Kidney (tissue), 14 donors: ENCODE measurements around the gene C7orf33. TPM values are rescaled to one million over a fixed set of nuclear protein-coding genes. Genes with fewer than 3 reads are reported as not detected.
"Not testable (repeated sequence)": the region's sequence is repeated elsewhere in the genome, so short reads cannot be mapped to it uniquely, and the experiment has no call there.

Source experiments
- DNase-seq, 5 donors: peaks; one replicate each; pipeline ENCODE4 v3.0.0-alpha.2; 2013 to 2020
- FAIRE-seq: peaks from 2 replicates; lab custom pipeline; 2012; peaks lifted over from hg19 to GRCh38; lab: Jason Lieb, UNC
- H3K27ac ChIP-seq, 2 donors: one replicate each; pipeline ENCODE4 v1.7.0; 2013; ENCODE audit warnings: low read depth in 2 of 2, low read length in 2 of 2, inconsistent platforms in 1 of 2
- H3K27me3 ChIP-seq: one replicate; pipeline ENCODE4 v1.7.1; 2013; ENCODE audit warnings: low read length, inconsistent platforms; ENCODE audit not compliant: control insufficient read depth, insufficient read depth
- H3K36me3 ChIP-seq, 3 donors: one replicate each; pipeline versions ENCODE4 v1.7.0 to v1.7.1; 2013; ENCODE audit warnings: low read length in 3 of 3, control low read depth in 1 of 3, inconsistent platforms in 1 of 3; ENCODE audit not compliant: insufficient read depth in 3 of 3, control insufficient read depth in 2 of 3
- H3K4me1 ChIP-seq, 3 donors: one replicate each; pipeline versions ENCODE4 v1.7.0 to v1.7.1; 2013; ENCODE audit warnings: low read length in 3 of 3, inconsistent platforms in 1 of 3, low read depth in 1 of 3; ENCODE audit not compliant: control insufficient read depth in 2 of 3, insufficient read depth in 2 of 3
- H3K4me3 ChIP-seq, 3 donors: one replicate each; pipeline versions ENCODE4 v1.7.0 to v1.8.1; 2013; ENCODE audit warnings: low read length in 3 of 3, control low read depth in 1 of 3, inconsistent platforms in 1 of 3
- H3K9ac ChIP-seq, 3 donors: one replicate each; pipeline versions ENCODE4 v1.7.0 to v1.7.1; 2013; ENCODE audit warnings: low read length in 3 of 3, control low read depth in 1 of 3, inconsistent platforms in 1 of 3
- H3K9me3 ChIP-seq, 3 donors: one replicate each; pipeline versions ENCODE4 v1.7.0 to v1.7.1; 2013; ENCODE audit warnings: low read length in 3 of 3, control low read depth in 1 of 3, inconsistent platforms in 1 of 3; ENCODE audit not compliant: control insufficient read depth in 2 of 3, insufficient read depth in 1 of 3
- CTCF ChIP-seq: IDR thresholded peaks from 3 replicates; pipeline ENCODE4 v1.5.1; 2012; ENCODE audit warnings: mild to moderate bottlenecking, moderate library complexity, borderline replicate concordance; ENCODE audit not compliant: insufficient read depth; ENCODE audit errors: extremely low read depth
- intact Hi-C: fragments of 100-400 bp; cut with DNase I; formaldehyde crosslinking; loops from one replicate; pipeline ENCODE4 v1.11.1; 2022
- polyA plus RNA-seq: library from polyadenylated mRNA; stranded (reverse); fragments of 350-450 nt; fragmentation: Illumina TruSeq; extraction: RNeasy Lipid Tissue Mini Kit (QIAGEN cat#74804); gene quantifications from one replicate; pipeline ENCODE4 v1.2.3, GENCODE V29; 2014; ENCODE audit warnings: low read depth, low replicate concordance; ENCODE audit not compliant: insufficient read depth
- total RNA-seq: library from RNA; stranded (reverse); fragmentation: NEBNext Ultra II Directional; extraction: Animal tissue kit (Norgen Biotek cat#: 25700); gene quantifications from one replicate; pipeline ENCODE4 v1.2.1, GENCODE V29; 2021
- donor health status: control.
- donor health status: control.
- donor health status: control.
- donor health status: control.
- donor health status: control.
- donor health status: DM: yes; HTN: yes; CAD: no.
- donor health status: Normal renal cell carcinoma (clear cell type).

Gene C7orf33
- total and polyA plus RNA-seq, 2 donors from 2014 or later, result not detected

DNA sequence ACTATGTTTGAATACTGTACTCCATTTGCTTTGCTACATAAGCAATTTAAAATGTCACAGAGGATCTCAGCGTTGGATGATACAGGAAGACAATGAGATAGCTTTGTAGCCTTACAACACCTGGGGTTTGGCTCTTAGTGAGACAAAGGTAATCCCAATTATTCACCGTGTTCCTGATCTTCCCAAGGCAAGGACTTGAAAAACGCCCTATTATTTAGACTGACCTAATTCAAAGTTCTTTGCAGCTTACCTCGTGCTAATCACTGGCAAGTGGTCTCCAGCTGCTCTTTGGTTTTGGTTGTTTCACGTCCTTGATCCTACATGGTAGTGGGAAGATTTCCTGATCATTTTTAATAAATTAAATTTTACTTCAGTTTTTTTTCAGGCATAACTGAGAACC is 23.0 kb upstream of the C7orf33 start:
- FAIRE-seq, result no peak
- intact Hi-C loops, result no loop called here

GRCh38 chr7:148570510-148570909 is 20.1 kb upstream of the C7orf33 start:
- Histone ChIP-seq H3K4me1 (no peaks in the 10 kb centered on the region), H3K9ac (no peak overlapping the region), H3K36me3 (no peaks in the 10 kb centered on the region), H3K27ac (no peak overlapping the region), H3K27me3 (no peaks in the 10 kb centered on the region), H3K9me3 (no peaks in the 10 kb centered on the region), H3K4me3 (no peak overlapping the region)
- no peak for TF ChIP-seq CTCF
- intact Hi-C loops, result no loop called here
- no peak for DNase-seq
- no peak for FAIRE-seq

More for the DNA sequence above, 23.0 kb upstream of the C7orf33 start:
- no peaks in the 10 kb centered on the region for H3K4me1 ChIP-seq
- no peaks in the 10 kb centered on the region for H3K9me3 ChIP-seq
- no peaks in the 10 kb centered on the region for H3K27me3 ChIP-seq
- no peaks in the 10 kb centered on the region for H3K36me3 ChIP-seq
- TF ChIP-seq CTCF, result no peak
- no peak overlapping the region for H3K4me3 ChIP-seq
- H3K27ac ChIP-seq, result no peak overlapping the region
- no peak for DNase-seq
- no peak overlapping the region for H3K9ac ChIP-seq

DNA sequence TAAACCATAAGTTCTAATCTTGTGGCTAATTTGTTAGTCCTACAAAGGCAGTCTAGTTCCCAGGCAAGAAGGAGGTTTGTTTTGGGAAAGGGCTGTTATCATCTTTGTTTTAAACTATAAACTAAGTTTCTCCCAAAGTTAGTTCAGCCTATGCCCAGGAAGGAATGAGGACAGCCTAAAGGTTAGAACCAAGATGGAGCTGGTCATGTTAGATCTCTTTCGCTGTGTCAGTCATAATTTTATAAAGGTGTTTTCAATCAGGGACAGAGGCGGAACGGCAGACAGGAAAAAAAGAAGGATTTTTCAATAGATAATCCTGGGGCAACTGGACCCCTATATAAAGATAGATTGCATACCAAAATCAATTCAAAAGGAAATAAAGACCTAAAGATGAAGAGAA is 19.6 kb upstream of the C7orf33 start:
- H3K9me3 ChIP-seq, H3K27me3 ChIP-seq, intact Hi-C loops, H3K27ac ChIP-seq, H3K4me1 ChIP-seq, FAIRE-seq, H3K36me3 ChIP-seq, H3K4me3 ChIP-seq, DNase-seq, H3K9ac ChIP-seq: not testable (repeated sequence)

GRCh38 chr7:148571381-148571780 is 19.2 kb upstream of the C7orf33 start:
- H3K27ac ChIP-seq, result no peak overlapping the region

More at GRCh38 chr7:148571381-148571780, 19.2 kb upstream of the C7orf33 start:
- DNase-seq, result no peak
- no peaks in the 10 kb centered on the region for H3K27me3 ChIP-seq
- no peak overlapping the region for H3K4me3 ChIP-seq
- H3K4me1 ChIP-seq, result no peaks in the 10 kb centered on the region
- intact Hi-C loops, result no loop called here
- no peak for FAIRE-seq
- no peak overlapping the region for H3K9ac ChIP-seq
- no peaks in the 10 kb centered on the region for H3K36me3 ChIP-seq
- no peaks in the 10 kb centered on the region for H3K9me3 ChIP-seq
- TF ChIP-seq CTCF, result no peak
